Kidney epithelial cell (primary cell): ENCODE measurements around the gene RBM26. TPM values are rescaled to one million over a fixed set of nuclear protein-coding genes. Genes with fewer than 3 reads are reported as not detected.

Experiments
- DNase-seq: peaks from one replicate; pipeline ENCODE4 v3.0.0-alpha.2; 2010; ENCODE audit warnings: low read depth
- H3K27me3 ChIP-seq: 2 replicates; pipeline ENCODE4 v1.6.0; 2011; ENCODE audit warnings: low read length; ENCODE audit not compliant: control insufficient read depth, insufficient read depth
- H3K36me3 ChIP-seq: 2 replicates; pipeline ENCODE4 v1.5.1; 2011; ENCODE audit warnings: low read length; ENCODE audit not compliant: control insufficient read depth, insufficient read depth
- H3K4me3 ChIP-seq: 2 replicates; pipeline ENCODE4 v1.5.1; 2011; ENCODE audit warnings: low read depth, mild to moderate bottlenecking, control low read depth, low read length
- CTCF ChIP-seq: IDR thresholded peaks from 2 replicates; pipeline ENCODE4 v1.5.1; 2011; ENCODE audit warnings: mild to moderate bottlenecking, moderate library complexity, low read length, control low read depth, inconsistent platforms; ENCODE audit not compliant: insufficient read depth, poor library complexity, severe bottlenecking
- total RNA-seq: library from RNA; depleted of rRNA; stranded (reverse); fragments of >200 nt; gene quantifications from 2 replicates; pipeline ENCODE4 v1.2.3, GENCODE V29; 2015

The RBM26 gene
- total RNA-seq, 1 donor from 2014 or later, result 25.6 TPM

DNA sequence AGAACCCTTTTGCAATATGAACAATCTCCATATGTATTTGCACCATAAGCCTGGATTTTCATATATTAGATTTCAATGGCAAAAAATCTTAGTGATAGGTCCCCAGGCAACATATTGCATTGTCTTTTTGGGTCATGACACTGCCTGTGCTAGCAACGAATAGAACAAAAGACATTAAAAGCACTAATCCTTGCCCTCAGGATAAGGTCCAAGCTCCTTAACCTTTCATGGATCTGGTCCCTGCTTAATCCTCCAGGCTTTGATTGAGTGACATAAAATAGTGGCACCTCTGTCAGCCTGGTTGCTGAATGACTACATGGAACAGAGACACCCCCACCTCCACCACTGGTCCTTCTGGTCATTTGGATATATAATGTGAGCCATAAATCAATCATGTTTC, 134.4 kb downstream of the RBM26 start:
- Histone ChIP-seq H3K36me3 (no peaks in the 10 kb centered on the region), H3K4me3 (no peak overlapping the region), H3K27me3 (no peaks in the 10 kb centered on the region)
- no peak for TF ChIP-seq CTCF
- DNase-seq, result no peak

GRCh38 chr13:79270859-79271258, 135.2 kb downstream of the RBM26 start:
- no peaks in the 10 kb centered on the region for H3K27me3 ChIP-seq
- H3K36me3 ChIP-seq, result no peaks in the 10 kb centered on the region
- TF ChIP-seq CTCF, result no peak
- no peak for DNase-seq
- no peak overlapping the region for H3K4me3 ChIP-seq

Other genes starting within 250 kb of the RBM26 start
- gene NDFIP2, start 74.9 kb upstream of the RBM26 start, total RNA-seq, result 43.8 and 46.8 TPM in 2 replicates